Stimulated activated naive B cell treated with anti-CD40 and anti-IgM and Interleukin-4, amounts not matched to agents 10 μg/mL and 1 μg/mL and 100 μg/mL, for 72 hours (primary cell): ENCODE measurements around the gene RPE65.
"Not testable (repeated sequence)": the region's sequence is repeated elsewhere in the genome, so short reads cannot be mapped to it uniquely, and the experiment has no call there.

Experiments used
- ATAC-seq, 2 donors: fragments of 150-1000 bp; cut with Tn5 transposase; replicated peaks; 2 replicates each; pipeline ENCODE4 v1.10.0; 2021; ENCODE audit warnings: moderate library complexity in 1 of 2
- DNase-seq: peaks from one replicate; pipeline ENCODE4 v3.0.0; 2021
- H3K27ac Mint-ChIP-seq: one replicate; pipeline ENCODE4 v1.8.0; 2022; ENCODE audit warnings: mild to moderate bottlenecking, mixed read lengths
- H3K27me3 Mint-ChIP-seq, 2 donors: one replicate each; pipeline ENCODE4 v1.8.0; 2022; ENCODE audit warnings: mixed read lengths in 2 of 2
- H3K36me3 Mint-ChIP-seq, 2 donors: one replicate each; pipeline ENCODE4 v1.8.0; 2022; ENCODE audit warnings: mixed read lengths in 2 of 2, mild to moderate bottlenecking in 1 of 2
- H3K4me1 Mint-ChIP-seq, 2 donors: one replicate each; pipeline ENCODE4 v1.8.0; 2022; ENCODE audit warnings: mixed read lengths in 2 of 2, mild to moderate bottlenecking in 1 of 2
- H3K4me3 Mint-ChIP-seq, 2 donors: one replicate each; pipeline ENCODE4 v1.8.0; 2022; ENCODE audit warnings: mild to moderate bottlenecking in 2 of 2, mixed read lengths in 2 of 2, moderate library complexity in 1 of 2
- H3K9me3 Mint-ChIP-seq, 2 donors: one replicate each; pipeline ENCODE4 v1.8.0; 2022; ENCODE audit warnings: mixed read lengths in 2 of 2, mild to moderate bottlenecking in 1 of 2

Gene RPE65

GRCh38 chr1:68431076-68431475 lies 18.7 kb downstream of the RPE65 start:
- Mint-ChIP-seq H3K4me3 (no peak overlapping the region), H3K9me3 (no peaks in the 10 kb centered on the region), H3K27me3 (peaks cover 0 to 4% of the 10 kb centered on the region in 2 donors), H3K27ac (no peak overlapping the region), H3K4me1 (no peaks in the 10 kb centered on the region), H3K36me3 (no peaks in the 10 kb centered on the region)
- ATAC-seq (no peak), DNase-seq (no peak)

GRCh38 chr1:68429233-68429808 lies 20.4 kb downstream of the RPE65 start:
- no peaks in the 10 kb centered on the region for H3K9me3 Mint-ChIP-seq
- H3K27ac Mint-ChIP-seq, result no peak overlapping the region
- ATAC-seq (no peak), DNase-seq (no peak)
- H3K4me3 Mint-ChIP-seq, result no peak overlapping the region
- no peaks in the 10 kb centered on the region for H3K4me1 Mint-ChIP-seq
- peaks cover 0 to 4% of the 10 kb centered on the region in 2 donors for H3K27me3 Mint-ChIP-seq
- H3K36me3 Mint-ChIP-seq, result no peaks in the 10 kb centered on the region

GRCh38 chr1:68426594-68426993 lies 23.2 kb downstream of the RPE65 start:
- Mint-ChIP-seq H3K27ac (no peak overlapping the region), H3K4me1 (no peaks in the 10 kb centered on the region), H3K27me3 (peaks cover 5 to 7% of the 10 kb centered on the region in 2 donors), H3K4me3 (no peak overlapping the region), H3K36me3 (no peaks in the 10 kb centered on the region), H3K9me3 (no peaks in the 10 kb centered on the region)
- no peak for ATAC-seq
- no peak for DNase-seq

GRCh38 chr1:68421350-68421749 lies 28.4 kb downstream of the RPE65 start:
- Mint-ChIP-seq H3K9me3 (no peaks in the 10 kb centered on the region), H3K4me1 (no peaks in the 10 kb centered on the region), H3K4me3 (no peak overlapping the region), H3K36me3 (no peaks in the 10 kb centered on the region), H3K27me3 (peaks cover 8 to 11% of the 10 kb centered on the region in 2 donors), H3K27ac (no peak overlapping the region)
- no peak for DNase-seq
- no peak for ATAC-seq

GRCh38 chr1:68409426-68409825 lies 40.3 kb downstream of the RPE65 start:
- Mint-ChIP-seq H3K36me3 (no peaks in the 10 kb centered on the region), H3K9me3 (no peaks in the 10 kb centered on the region), H3K4me3 (no peak overlapping the region), H3K27ac (no peak overlapping the region), H3K27me3 (peaks cover 5% of the 10 kb centered on the region in 2 donors), H3K4me1 (no peaks in the 10 kb centered on the region)
- ATAC-seq, result no peak
- no peak for DNase-seq

- DNase-seq (no peak), ATAC-seq (no peak)
- no peaks in the 10 kb centered on the region for H3K4me1 Mint-ChIP-seq
- no peak overlapping the region for H3K4me3 Mint-ChIP-seq
- H3K27ac Mint-ChIP-seq, result no peak overlapping the region
- no peaks in the 10 kb centered on the region for H3K9me3 Mint-ChIP-seq
- peaks cover 7 to 18% of the 10 kb centered on the region in 2 donors for H3K27me3 Mint-ChIP-seq
- no peaks in the 10 kb centered on the region for H3K36me3 Mint-ChIP-seq
Measured at GRCh38 chr1:68401506-68401905, 48.2 kb downstream of the RPE65 start.

GRCh38 chr1:68395575-68395974 lies 54.2 kb downstream of the RPE65 start:
- ATAC-seq, H3K9me3 Mint-ChIP-seq, H3K4me1 Mint-ChIP-seq, H3K4me3 Mint-ChIP-seq, H3K36me3 Mint-ChIP-seq, DNase-seq, H3K27ac Mint-ChIP-seq: not testable (repeated sequence)
- peaks cover 7 to 14% of the 10 kb centered on the region in 2 donors for H3K27me3 Mint-ChIP-seq

GRCh38 chr1:68392474-68392873 lies 57.3 kb downstream of the RPE65 start:
- not testable (repeated sequence) for H3K27ac Mint-ChIP-seq, H3K4me1 Mint-ChIP-seq, H3K36me3 Mint-ChIP-seq, DNase-seq, H3K9me3 Mint-ChIP-seq, H3K4me3 Mint-ChIP-seq, ATAC-seq
- H3K27me3 Mint-ChIP-seq, result peaks cover 8 to 11% of the 10 kb centered on the region in 2 donors

GRCh38 chr1:68385798-68386524 lies 63.8 kb downstream of the RPE65 start:
- H3K9me3 Mint-ChIP-seq, H3K4me3 Mint-ChIP-seq, ATAC-seq, H3K36me3 Mint-ChIP-seq, DNase-seq, H3K27ac Mint-ChIP-seq, H3K4me1 Mint-ChIP-seq: not testable (repeated sequence)
- peaks cover 12 to 16% of the 10 kb centered on the region in 2 donors for H3K27me3 Mint-ChIP-seq

GRCh38 chr1:68384872-68385411 lies 64.8 kb downstream of the RPE65 start:
- Mint-ChIP-seq H3K27me3 (peaks cover 12 to 16% of the 10 kb centered on the region in 2 donors), H3K9me3 (peaks cover 0 to 2% of the 10 kb centered on the region in 2 donors), H3K27ac (no peak overlapping the region), H3K36me3 (peaks cover 0 to 3% of the 10 kb centered on the region in 2 donors), H3K4me3 (no peak overlapping the region), H3K4me1 (no peaks in the 10 kb centered on the region)
- no peak for ATAC-seq
- DNase-seq, result no peak

- DNase-seq (no peak), ATAC-seq (peak in 1 of 2 donors; percentile 47)
- peaks cover 0 to 2% of the 10 kb centered on the region in 2 donors for H3K9me3 Mint-ChIP-seq
- H3K4me1 Mint-ChIP-seq, result no peaks in the 10 kb centered on the region
- no peak overlapping the region for H3K27ac Mint-ChIP-seq
- no peak overlapping the region for H3K4me3 Mint-ChIP-seq
- peaks cover 0 to 3% of the 10 kb centered on the region in 2 donors for H3K36me3 Mint-ChIP-seq
- peaks cover 12 to 16% of the 10 kb centered on the region in 2 donors for H3K27me3 Mint-ChIP-seq
Measured at GRCh38 chr1:68384321-68384813, 65.4 kb downstream of the RPE65 start.

- Mint-ChIP-seq H3K4me3 (no peak overlapping the region), H3K36me3 (peaks cover 0 to 3% of the 10 kb centered on the region in 2 donors), H3K9me3 (peaks cover 0 to 2% of the 10 kb centered on the region in 2 donors), H3K4me1 (peaks cover 4 to 6% of the 10 kb centered on the region in 2 donors), H3K27me3 (peaks cover 9 to 12% of the 10 kb centered on the region in 2 donors), H3K27ac (no peak overlapping the region)
- ATAC-seq (no peak), DNase-seq (no peak)
Measured at GRCh38 chr1:68383092-68383491, 66.7 kb downstream of the RPE65 start.

- Mint-ChIP-seq H3K27ac (no peak overlapping the region), H3K36me3 (peaks cover 0 to 3% of the 10 kb centered on the region in 2 donors), H3K9me3 (peaks cover 0 to 2% of the 10 kb centered on the region in 2 donors), H3K4me1 (peaks cover 4 to 6% of the 10 kb centered on the region in 2 donors), H3K27me3 (peaks cover 4 to 9% of the 10 kb centered on the region in 2 donors), H3K4me3 (no peak overlapping the region)
- ATAC-seq (no peak), DNase-seq (no peak)
Measured at GRCh38 chr1:68379085-68379478, 70.7 kb downstream of the RPE65 start.
